ENCODE results near the gene OR52R1.
"Not testable (repeated sequence)": the region's sequence is repeated elsewhere in the genome, so short reads cannot be mapped to it uniquely, and the experiment has no call there.

OR52R1 gene

GRCh38 chr11:4830346-4830745 is 26.2 kb upstream of the OR52R1 start:
- no peak for TF ChIP-seq CTCF (IDR thresholded peaks at IDR 0.05; ENCODE audit: insufficient read depth, low read length, poor library complexity, severe bottlenecking)
- DNase-seq (ENCODE audit: extremely low read depth, insufficient read length), result no peak
- no peak overlapping the region for H3K4me3 ChIP-seq (replicated peaks; ENCODE audit: low read depth, low read length)

GRCh38 chr11:4826425-4826824 is 22.2 kb upstream of the OR52R1 start:
- H3K27me3 ChIP-seq (replicated peaks; ENCODE audit: control insufficient read depth, insufficient read depth, low read length), result no peaks in the 10 kb centered on the region; the same call in 1 of the 2 replicates
- no peaks in the 10 kb centered on the region for H3K36me3 ChIP-seq (ENCODE audit: control insufficient read depth, insufficient read depth, low read length)
- DNase-seq (ENCODE audit: extremely low read depth, insufficient read length), result no peak
- peak; percentile 17 for TF ChIP-seq CTCF (IDR thresholded peaks at IDR 0.05; ENCODE audit: insufficient read depth, low read length, poor library complexity, severe bottlenecking)
- H3K4me3 ChIP-seq (replicated peaks; ENCODE audit: low read depth, low read length), result no peak overlapping the region

More at GRCh38 chr11:4830346-4830745, 26.2 kb upstream of the OR52R1 start:
- Histone ChIP-seq H3K36me3 (ENCODE audit: control insufficient read depth, insufficient read depth, low read length) (no peaks in the 10 kb centered on the region), H3K27me3 (replicated peaks; ENCODE audit: control insufficient read depth, insufficient read depth, low read length) (no peaks in the 10 kb centered on the region)

- Histone ChIP-seq H3K36me3 (ENCODE audit: control insufficient read depth, insufficient read depth, low read length) (no peaks in the 10 kb centered on the region), H3K27me3 (replicated peaks; ENCODE audit: control insufficient read depth, insufficient read depth, low read length) (no peaks in the 10 kb centered on the region; the same call in 1 of the 2 replicates), H3K4me3 (replicated peaks; ENCODE audit: low read depth, low read length) (no peak overlapping the region)
- no peak for TF ChIP-seq CTCF (IDR thresholded peaks at IDR 0.05; ENCODE audit: insufficient read depth, low read length, poor library complexity, severe bottlenecking)
- DNase-seq (ENCODE audit: extremely low read depth, insufficient read length), result no peak
These were observed 21.0 kb upstream of the OR52R1 start for GRCh38 chr11:4825132-4825531.

- Histone ChIP-seq H3K4me3 (replicated peaks; ENCODE audit: low read depth, low read length) (no peak within 1 kb of the TSS), H3K27me3 (replicated peaks; ENCODE audit: control insufficient read depth, insufficient read depth, low read length) (no peaks in the 10 kb centered on the region; the same call in 1 of the 2 replicates)
- no peak for TF ChIP-seq CTCF (IDR thresholded peaks at IDR 0.05; ENCODE audit: insufficient read depth, low read length, poor library complexity, severe bottlenecking)
These were observed 16.8 kb upstream of the OR52R1 start, which contains the start of gene OR51F2 for GRCh38 chr11:4821021-4821420. OR51F2 (plus strand) TSS chr11:4821321; CDS start chr11:4821422, 101 bp downstream.

GRCh38 chr11:4809246-4809645 is 5.1 kb upstream of the OR52R1 start:
- TF ChIP-seq CTCF (IDR thresholded peaks at IDR 0.05; ENCODE audit: insufficient read depth, low read length, poor library complexity, severe bottlenecking), result no peak
- H3K36me3 ChIP-seq (ENCODE audit: control insufficient read depth, insufficient read depth, low read length), result no peaks in the 10 kb centered on the region
- H3K27me3 ChIP-seq (replicated peaks; ENCODE audit: control insufficient read depth, insufficient read depth, low read length), result no peaks in the 10 kb centered on the region
- no peak overlapping the region for H3K4me3 ChIP-seq (replicated peaks; ENCODE audit: low read depth, low read length)
- no peak for DNase-seq (ENCODE audit: extremely low read depth, insufficient read length)

More at GRCh38 chr11:4821021-4821420, 16.8 kb upstream of the OR52R1 start, which contains the start of gene OR51F2:
- DNase-seq (ENCODE audit: extremely low read depth, insufficient read length), result no peak
- no peaks in the 10 kb centered on the region for H3K36me3 ChIP-seq (ENCODE audit: control insufficient read depth, insufficient read depth, low read length)

- H3K27me3 ChIP-seq (replicated peaks; ENCODE audit: control insufficient read depth, insufficient read depth, low read length), result no peaks in the 10 kb centered on the region
- H3K36me3 ChIP-seq (ENCODE audit: control insufficient read depth, insufficient read depth, low read length), result no peaks in the 10 kb centered on the region
- no peak overlapping the region for H3K4me3 ChIP-seq (replicated peaks; ENCODE audit: low read depth, low read length)
- no peak for TF ChIP-seq CTCF (IDR thresholded peaks at IDR 0.05; ENCODE audit: insufficient read depth, low read length, poor library complexity, severe bottlenecking)
- DNase-seq (ENCODE audit: extremely low read depth, insufficient read length), result no peak
These were observed 4.3 kb upstream of the OR52R1 start for GRCh38 chr11:4808476-4808875.

- H3K27me3 ChIP-seq (replicated peaks; ENCODE audit: control insufficient read depth, insufficient read depth, low read length); DNase-seq (ENCODE audit: extremely low read depth, insufficient read length); H3K4me3 ChIP-seq (replicated peaks; ENCODE audit: low read depth, low read length); H3K36me3 ChIP-seq (ENCODE audit: control insufficient read depth, insufficient read depth, low read length): not testable (repeated sequence)
These were observed 2.9 kb downstream of the OR52R1 start for GRCh38 chr11:4801316-4801715.
